KG1 (cell line): ENCODE measurements around the gene ATF6B.
"Not testable (repeated sequence)": the region's sequence is repeated elsewhere in the genome, so short reads cannot be mapped to it uniquely, and the experiment has no call there.

Source experiments
- DNase-seq: peaks from one replicate; lab custom pipeline; 2025; lab: John Stamatoyannopoulos, UW

ATF6B gene

GRCh38 chr6:32107406-32107805 is 20.6 kb downstream of the ATF6B start:
- DNase-seq: no peak

DNA sequence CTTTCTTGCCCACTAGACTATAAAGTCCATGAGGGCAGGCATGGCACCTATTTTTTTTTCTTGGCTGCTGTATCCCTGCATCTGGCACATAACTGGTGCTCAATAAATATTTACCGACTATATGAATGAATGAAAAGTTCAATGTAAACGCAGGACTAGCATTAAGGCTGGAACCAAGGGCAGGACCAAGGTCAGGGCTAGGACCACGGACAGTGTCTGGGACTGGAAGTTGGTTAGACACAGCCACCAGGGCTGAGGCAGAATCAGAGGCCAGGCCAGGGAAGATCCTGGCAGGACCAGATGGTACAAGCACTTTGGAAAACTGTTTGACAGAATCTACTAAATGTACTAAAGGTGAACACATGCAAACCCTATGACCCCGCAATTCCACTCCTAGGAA is 22.6 kb downstream of the ATF6B start:
- no peak for DNase-seq

GRCh38 chr6:32102255-32102654 is 25.8 kb downstream of the ATF6B start:
- no peak for DNase-seq

- not testable (repeated sequence) for DNase-seq
Observed at GRCh38 chr6:32100251-32100650, 27.8 kb downstream of the ATF6B start.

GRCh38 chr6:32097364-32097763 is 30.7 kb downstream of the ATF6B start:
- no peak for DNase-seq

DNA sequence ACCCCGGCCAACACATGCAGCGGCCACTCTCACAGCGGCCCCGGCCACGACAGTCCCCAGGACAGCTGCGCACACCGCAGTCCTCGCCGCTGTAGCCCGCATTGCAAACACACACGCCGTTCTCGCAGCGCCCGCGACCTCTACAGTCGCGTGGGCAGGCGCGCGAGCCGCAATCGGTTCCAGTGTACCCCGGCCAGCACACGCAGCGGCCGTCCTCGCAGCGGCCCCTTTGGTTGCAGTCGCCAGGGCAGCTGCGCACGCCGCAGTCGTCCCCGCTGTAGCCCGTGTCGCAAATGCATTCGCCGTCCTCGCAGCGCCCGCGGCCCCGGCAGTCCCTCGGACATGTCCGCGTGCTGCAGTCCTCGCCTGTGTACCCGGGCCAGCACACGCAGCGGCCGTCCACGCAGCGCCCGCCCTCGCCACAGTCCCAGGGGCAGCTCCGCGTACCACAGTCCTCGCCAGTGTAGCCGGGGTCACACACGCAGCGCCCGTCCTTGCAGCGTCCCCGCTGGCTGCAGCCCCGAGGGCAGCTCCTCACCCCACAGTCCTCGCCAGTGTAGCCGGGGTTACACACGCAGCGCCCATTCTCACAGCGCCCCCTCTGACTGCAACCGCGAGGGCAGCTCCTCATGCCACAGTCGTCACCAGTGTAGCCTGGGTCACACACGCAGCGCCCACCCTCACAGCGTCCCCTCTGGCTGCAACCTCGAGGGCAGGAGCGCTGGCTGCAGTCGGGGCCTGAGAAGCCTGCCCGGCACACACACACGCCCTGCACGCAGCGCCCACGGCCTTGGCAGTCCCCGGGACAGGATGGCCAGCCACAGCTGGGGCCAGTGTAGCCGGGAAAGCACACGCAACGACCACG is 31.4 kb downstream of the ATF6B start:
- DNase-seq: no peak

DNA sequence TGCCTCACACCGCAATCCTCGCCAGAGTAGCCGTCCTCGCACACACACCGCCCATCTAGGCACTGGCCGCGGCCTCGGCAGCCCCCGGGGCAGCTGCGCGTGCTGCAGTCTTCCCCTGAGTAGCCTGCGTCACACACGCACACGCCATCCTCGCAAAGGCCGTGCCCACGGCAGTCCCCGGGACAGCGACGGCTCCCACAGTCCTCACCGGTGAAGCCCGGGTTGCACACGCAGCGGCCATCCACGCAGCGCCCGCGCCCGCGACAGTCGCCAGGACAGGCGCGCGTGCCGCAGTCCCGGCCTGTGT is 32.0 kb downstream of the ATF6B start:
- DNase-seq: no peak

- DNase-seq: no peak
Observed at GRCh38 chr6:32095338-32096086, 32.5 kb downstream of the ATF6B start.

GRCh38 chr6:32092760-32093497 is 35.1 kb downstream of the ATF6B start:
- no peak for DNase-seq

- no peak for DNase-seq
Observed at GRCh38 chr6:32089082-32089828, 38.8 kb downstream of the ATF6B start.

GRCh38 chr6:32088487-32089049 is 39.5 kb downstream of the ATF6B start:
- no peak for DNase-seq

DNA sequence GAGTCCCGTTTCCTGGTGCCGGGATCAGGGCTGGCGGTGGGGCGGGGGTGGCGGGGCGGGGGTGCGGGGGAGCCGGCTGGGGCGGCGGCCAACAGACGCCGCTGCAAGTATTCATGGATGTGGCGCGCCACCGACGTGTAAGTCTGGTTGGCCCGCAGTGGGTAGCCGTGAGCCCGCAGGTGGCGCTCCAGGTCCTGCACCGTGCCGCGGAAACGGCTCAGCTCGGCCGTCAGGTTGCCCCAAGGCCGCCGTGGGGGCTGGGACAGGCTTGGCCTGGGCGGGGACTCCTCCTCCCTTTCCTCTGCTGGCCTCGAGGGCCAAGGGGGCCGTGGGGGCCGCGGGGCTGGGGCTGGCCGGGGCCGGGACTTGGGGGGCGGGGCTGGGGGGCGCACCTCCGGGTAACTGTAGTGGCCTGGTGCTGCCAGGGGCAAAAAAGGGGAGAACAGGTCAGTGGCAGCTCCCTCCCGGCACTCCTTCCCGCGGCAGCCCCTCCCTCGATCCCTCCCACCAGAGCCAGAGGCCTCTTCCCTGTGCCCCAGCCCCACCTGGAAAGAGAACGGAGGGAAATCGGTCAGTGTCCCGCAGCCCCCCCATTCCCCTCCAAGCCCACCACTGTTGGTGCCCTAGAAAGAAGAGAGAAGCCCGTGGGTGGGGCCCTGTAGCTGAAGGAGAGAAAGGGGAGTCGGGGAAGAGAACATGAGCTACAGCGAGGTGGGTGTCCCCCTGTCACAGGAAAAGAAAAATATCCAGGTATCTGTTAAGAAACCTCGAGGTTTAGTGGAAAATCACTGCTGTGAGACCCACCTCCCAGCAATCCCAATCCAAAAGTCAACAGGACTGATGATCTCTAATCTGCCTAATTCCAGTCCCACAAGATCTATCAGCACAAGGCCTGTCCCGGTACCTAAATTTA is 40.2 kb downstream of the ATF6B start:
- DNase-seq: no peak

DNA sequence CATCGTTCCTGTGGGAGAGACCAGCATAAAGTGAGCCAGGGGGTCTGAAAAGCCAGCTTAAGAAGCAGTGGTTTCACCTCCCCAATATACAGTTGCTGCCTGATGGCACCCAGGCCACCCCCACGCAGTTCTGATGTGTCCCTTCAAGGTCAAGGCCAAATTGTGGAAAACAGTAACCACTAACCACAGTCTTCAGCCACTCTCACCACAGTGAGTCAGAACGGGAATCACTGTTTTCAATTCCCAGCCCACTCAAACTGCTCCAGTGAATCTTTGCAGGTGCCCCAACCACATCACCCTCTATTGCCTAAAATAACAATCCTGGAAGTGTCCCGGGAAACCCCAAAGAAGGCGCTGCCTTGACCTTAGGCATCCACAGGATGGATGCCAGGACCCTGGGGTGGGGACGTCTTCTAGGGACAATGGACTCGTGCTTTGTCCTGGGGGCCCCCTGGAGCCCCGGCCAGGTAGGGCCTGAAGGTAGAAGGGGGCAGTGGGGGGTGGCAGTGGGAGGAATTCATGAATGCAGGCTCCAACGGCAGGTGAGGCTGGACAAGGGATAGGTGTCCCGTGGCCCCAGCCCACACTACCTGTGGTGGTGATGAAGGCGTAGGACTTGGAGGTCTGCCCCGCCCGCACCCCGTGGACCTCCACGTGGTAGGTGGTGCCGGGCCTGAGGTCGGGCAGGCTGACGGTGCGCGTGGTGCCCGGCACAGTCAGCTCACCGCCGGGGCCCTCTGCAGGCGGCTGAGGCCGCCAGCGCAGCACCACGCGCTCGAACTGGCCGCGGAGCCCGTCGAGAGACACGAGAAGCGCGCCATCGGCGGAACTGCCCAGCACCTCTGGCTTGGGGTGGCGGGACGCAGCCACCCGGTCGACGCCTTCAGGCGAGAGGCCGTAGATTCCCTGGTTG is 41.1 kb downstream of the ATF6B start:
- no peak for DNase-seq

GRCh38 chr6:32085759-32086459 is 42.1 kb downstream of the ATF6B start:
- no peak for DNase-seq

- DNase-seq: no peak
Observed at GRCh38 chr6:32084780-32085179, 43.3 kb downstream of the ATF6B start.

- DNase-seq: no peak
Observed at GRCh38 chr6:32083812-32084768, 44.0 kb downstream of the ATF6B start.

GRCh38 chr6:32082935-32083334 is 45.1 kb downstream of the ATF6B start:
- DNase-seq: no peak

GRCh38 chr6:32082478-32082877 is 45.6 kb downstream of the ATF6B start:
- no peak for DNase-seq
